Liver (tissue), 9 donors: Measurements from ENCODE around the gene MBP. TPM values are rescaled to one million over a fixed set of nuclear protein-coding genes. Genes with fewer than 3 reads are reported as not detected.

Experiments
- DNase-seq: peaks from one replicate; pipeline ENCODE4 v3.0.0-alpha.2; 2017; ENCODE audit warnings: low spot score
- H3K27ac ChIP-seq, 2 donors: one replicate each; pipeline ENCODE4 v1.7.0; 2013; ENCODE audit warnings: inconsistent platforms in 2 of 2, low read length in 2 of 2, control low read depth in 1 of 2, low read depth in 1 of 2, mild to moderate bottlenecking in 1 of 2
- H3K27me3 ChIP-seq, 4 donors: one replicate each; pipeline versions ENCODE4 v1.6.1 to v1.7.0; 2013; ENCODE audit warnings: low read length in 3 of 4, inconsistent platforms in 1 of 4, mild to moderate bottlenecking in 1 of 4, moderate library complexity in 1 of 4; ENCODE audit not compliant: control insufficient read depth in 4 of 4, insufficient read depth in 4 of 4
- H3K36me3 ChIP-seq, 4 donors: one replicate each; pipeline versions ENCODE4 v1.6.1 to v1.7.0; 2013; ENCODE audit warnings: low read length in 3 of 4, mild to moderate bottlenecking in 3 of 4, low read depth in 1 of 4, moderate library complexity in 1 of 4; ENCODE audit not compliant: control insufficient read depth in 4 of 4, insufficient read depth in 3 of 4
- H3K4me1 ChIP-seq, 4 donors: one replicate each; pipeline versions ENCODE4 v1.6.1 to v1.7.0; 2013; ENCODE audit warnings: low read length in 3 of 4, mild to moderate bottlenecking in 3 of 4, moderate library complexity in 1 of 4; ENCODE audit not compliant: control insufficient read depth in 4 of 4, insufficient read depth in 4 of 4
- H3K4me3 ChIP-seq, 3 donors: one replicate each; pipeline versions ENCODE4 v1.6.1 to v1.7.0; 2013; ENCODE audit warnings: low read length in 3 of 3, control low read depth in 1 of 3, low read depth in 1 of 3, mild to moderate bottlenecking in 1 of 3
- H3K9ac ChIP-seq, 2 donors: one replicate each; pipeline ENCODE4 v1.7.0; 2013; ENCODE audit warnings: low read length in 2 of 2, mild to moderate bottlenecking in 2 of 2, moderate library complexity in 2 of 2, control low read depth in 1 of 2, low read depth in 1 of 2
- H3K9me3 ChIP-seq, 4 donors: one replicate each; pipeline versions ENCODE4 v1.6.1 to v1.7.0; 2013; ENCODE audit warnings: low read length in 3 of 4; ENCODE audit not compliant: control insufficient read depth in 4 of 4
- ATF3 ChIP-seq: IDR thresholded peaks from 2 replicates; pipeline ENCODE4 v1.6.1; 2016; ENCODE audit warnings: antibody characterized with exemption
- CTCF ChIP-seq: fragments of 150-350 bp; IDR thresholded peaks from 2 replicates; pipeline ENCODE4 v1.5.1; 2017; ENCODE audit warnings: improper control_type of control experiment, low read depth, low read length; ENCODE audit not compliant: missing input control
- EGR1 ChIP-seq, 2 donors: IDR thresholded peaks; 2 replicates each; pipeline ENCODE4 v1.6.1; 2016 to 2018; ENCODE audit warnings: antibody characterized with exemption in 2 of 2, low read depth in 2 of 2
- FOXA1 ChIP-seq: IDR thresholded peaks from 2 replicates; pipeline ENCODE4 v1.6.1; 2016; ENCODE audit warnings: antibody characterized with exemption
- FOXA2 ChIP-seq: IDR thresholded peaks from 2 replicates; pipeline ENCODE4 v1.6.1; 2016; ENCODE audit warnings: antibody characterized with exemption
- GABPA ChIP-seq, 2 donors: IDR thresholded peaks in 1 of 2; conservative IDR thresholded peaks in 1 of 2; 2 replicates each; pipeline ENCODE4 v1.6.1; 2016; ENCODE audit warnings: antibody characterized with exemption in 2 of 2, mild to moderate bottlenecking in 1 of 2, moderate library complexity in 1 of 2
- HNF4A ChIP-seq, 2 donors: conservative IDR thresholded peaks; 2 replicates each; pipeline ENCODE4 v1.6.1; 2016; ENCODE audit warnings: antibody characterized with exemption in 2 of 2, mild to moderate bottlenecking in 2 of 2
- HNF4G ChIP-seq: IDR thresholded peaks from 2 replicates; pipeline ENCODE4 v1.6.1; 2016; ENCODE audit warnings: antibody characterized with exemption
- JUND ChIP-seq, 2 donors: IDR thresholded peaks; 2 replicates each; pipeline ENCODE4 v1.6.1; 2016; ENCODE audit warnings: antibody characterized with exemption in 2 of 2
- MAX ChIP-seq: IDR thresholded peaks from 2 replicates; pipeline ENCODE4 v1.6.1; 2016; ENCODE audit warnings: antibody characterized with exemption
- NR2F2 ChIP-seq: IDR thresholded peaks from 2 replicates; pipeline ENCODE4 v1.6.1; 2016; ENCODE audit warnings: antibody characterized with exemption
- RAD21 ChIP-seq, 2 donors: IDR thresholded peaks; 2 replicates each; pipeline ENCODE4 v1.6.1; 2016; ENCODE audit warnings: antibody characterized with exemption in 2 of 2, mild to moderate bottlenecking in 2 of 2
- REST ChIP-seq: IDR thresholded peaks from 2 replicates; pipeline ENCODE4 v1.6.1; 2016; ENCODE audit warnings: antibody characterized with exemption, mild to moderate bottlenecking
- RXRA ChIP-seq, 2 donors: IDR thresholded peaks; 2 replicates each; pipeline ENCODE4 v1.6.1; 2017 to 2018; ENCODE audit warnings: antibody characterized with exemption in 2 of 2, mild to moderate bottlenecking in 1 of 2
- SP1 ChIP-seq: IDR thresholded peaks from 2 replicates; pipeline ENCODE4 v1.6.1; 2018; ENCODE audit warnings: antibody characterized with exemption, mild to moderate bottlenecking
- TAF1 ChIP-seq: conservative IDR thresholded peaks from 2 replicates; pipeline ENCODE4 v1.6.1; 2016; ENCODE audit warnings: antibody characterized with exemption, mild to moderate bottlenecking
- YY1 ChIP-seq: IDR thresholded peaks from 2 replicates; pipeline ENCODE4 v1.6.1; 2016; ENCODE audit warnings: antibody characterized with exemption, mild to moderate bottlenecking
- ZBTB33 ChIP-seq: IDR thresholded peaks from 2 replicates; pipeline ENCODE4 v1.6.1; 2016; ENCODE audit warnings: antibody characterized with exemption
- WGBS: extraction: QIAGEN DNeasy Blood & Tissue Kit; methylation state at CpG from one replicate; pipeline ENCODE4 v1.1.7; 2013; 5-methylcytosine and 5-hydroxymethylcytosine counted together
- polyA plus RNA-seq, 2 donors: library from polyadenylated mRNA; stranded (reverse) in 1 of 2; unstranded in 1 of 2; fragments of 200-250 nt in 1 of 2; fragments of >200 nt in 1 of 2; fragmentation: Nextera tagmentation in 1 of 2; extraction: Ambion mirVana in 1 of 2; gene quantifications; one replicate each; pipeline versions ENCODE4 v1.2.1 to v1.2.3, GENCODE V29; 2013 to 2015
- total RNA-seq, 2 donors: library from RNA; depleted of rRNA; stranded (reverse); fragments of >200 nt; gene quantifications; one replicate each; pipeline ENCODE4 v1.2.3, GENCODE V29; 2014
- donor health status: healthy.
- donor health status: healthy.
- donor health status: healthy.
- donor health status: healthy.
- donor health status: healthy.

Gene MBP
- total and polyA plus RNA-seq, 4 donors, result 9.7 to 23.3 (median 17.7) TPM

- TF ChIP-seq MAX (no peak), HNF4G (no peak), EGR1 (IDR thresholded peaks at IDR 0.05; ENCODE audit: low read depth in 2 of 2) (no peak), FOXA1 (no peak), JUND (IDR thresholded peaks at IDR 0.05) (no peak), NR2F2 (no peak)
Measured at GRCh38 chr18:77110400-77110799, 22.2 kb downstream of the MBP start (continued).

GRCh38 chr18:77109648-77110019 is 22.9 kb downstream of the MBP start:
- WGBS, result 94% methylated on average over 5 of the region's 5 CpGs
- Histone ChIP-seq H3K4me3 (no peak overlapping the region), H3K27me3 (no peaks in the 10 kb centered on the region), H3K9me3 (no peaks in the 10 kb centered on the region), H3K9ac (no peak overlapping the region), H3K36me3 (no peaks in the 10 kb centered on the region), H3K27ac (peak overlapping the region in 1 of 2 donors; percentile 52), H3K4me1 (peaks cover 10 to 31% (median 16%) of the 10 kb centered on the region in 4 donors)
- no peak for TF ChIP-seq CTCF
- TF ChIP-seq ZBTB33, result no peak
- no peak for TF ChIP-seq HNF4G
- TF ChIP-seq NR2F2, result no peak
- TF ChIP-seq RAD21 (IDR thresholded peaks at IDR 0.05), result no peak
- no peak for TF ChIP-seq MAX
- no peak for TF ChIP-seq RXRA (IDR thresholded peaks at IDR 0.05)
- no peak for TF ChIP-seq GABPA (IDR thresholded peaks at IDR 0.05 in 1 of 2, conservative IDR thresholded peaks at IDR 0.05 in 1 of 2)
- no peak for TF ChIP-seq FOXA2
- no peak for TF ChIP-seq HNF4A (conservative IDR thresholded peaks at IDR 0.05)
- TF ChIP-seq EGR1 (IDR thresholded peaks at IDR 0.05; ENCODE audit: low read depth in 2 of 2), result no peak
- no peak for TF ChIP-seq TAF1
- TF ChIP-seq SP1, result no peak
- TF ChIP-seq JUND (IDR thresholded peaks at IDR 0.05), result no peak
- no peak for TF ChIP-seq REST
- no peak for TF ChIP-seq FOXA1
- no peak for TF ChIP-seq YY1
- no peak for TF ChIP-seq ATF3
- DNase-seq, result peak; percentile 13
